Measurements from ENCODE around the gene MAGI1.

MAGI1 gene

GRCh38 chr3:65939801-65940246 lies 98.9 kb downstream of the MAGI1 start:
- TF ChIP-seq, protein P1, sequence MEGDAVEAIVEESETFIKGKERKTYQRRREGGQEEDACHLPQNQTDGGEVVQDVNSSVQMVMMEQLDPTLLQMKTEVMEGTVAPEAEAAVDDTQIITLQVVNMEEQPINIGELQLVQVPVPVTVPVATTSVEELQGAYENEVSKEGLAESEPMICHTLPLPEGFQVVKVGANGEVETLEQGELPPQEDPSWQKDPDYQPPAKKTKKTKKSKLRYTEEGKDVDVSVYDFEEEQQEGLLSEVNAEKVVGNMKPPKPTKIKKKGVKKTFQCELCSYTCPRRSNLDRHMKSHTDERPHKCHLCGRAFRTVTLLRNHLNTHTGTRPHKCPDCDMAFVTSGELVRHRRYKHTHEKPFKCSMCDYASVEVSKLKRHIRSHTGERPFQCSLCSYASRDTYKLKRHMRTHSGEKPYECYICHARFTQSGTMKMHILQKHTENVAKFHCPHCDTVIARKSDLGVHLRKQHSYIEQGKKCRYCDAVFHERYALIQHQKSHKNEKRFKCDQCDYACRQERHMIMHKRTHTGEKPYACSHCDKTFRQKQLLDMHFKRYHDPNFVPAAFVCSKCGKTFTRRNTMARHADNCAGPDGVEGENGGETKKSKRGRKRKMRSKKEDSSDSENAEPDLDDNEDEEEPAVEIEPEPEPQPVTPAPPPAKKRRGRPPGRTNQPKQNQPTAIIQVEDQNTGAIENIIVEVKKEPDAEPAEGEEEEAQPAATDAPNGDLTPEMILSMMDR (IDR thresholded peaks at IDR 0.05; ENCODE audit: control extremely low read depth, extremely low read depth, low read depth, missing control alignments): no peak
- ChIA-PET POLR2A (no interaction called here), CTCF (interaction anchor here (0.7 kb wide), 1 partner anchor 16 kb away, joined by 3 read pairs; no protein-coding TSS in a partner anchor)
- DNase-seq (ENCODE audit: extremely low spot score): no peak

GRCh38 chr3:65939184-65939583 lies 99.5 kb downstream of the MAGI1 start:
- DNase-seq (ENCODE audit: extremely low spot score): no peak
- ChIA-PET POLR2A (no interaction called here), CTCF (no interaction called here)
- TF ChIP-seq, protein P1 (IDR thresholded peaks at IDR 0.05; ENCODE audit: control extremely low read depth, extremely low read depth, low read depth, missing control alignments): no peak

DNA sequence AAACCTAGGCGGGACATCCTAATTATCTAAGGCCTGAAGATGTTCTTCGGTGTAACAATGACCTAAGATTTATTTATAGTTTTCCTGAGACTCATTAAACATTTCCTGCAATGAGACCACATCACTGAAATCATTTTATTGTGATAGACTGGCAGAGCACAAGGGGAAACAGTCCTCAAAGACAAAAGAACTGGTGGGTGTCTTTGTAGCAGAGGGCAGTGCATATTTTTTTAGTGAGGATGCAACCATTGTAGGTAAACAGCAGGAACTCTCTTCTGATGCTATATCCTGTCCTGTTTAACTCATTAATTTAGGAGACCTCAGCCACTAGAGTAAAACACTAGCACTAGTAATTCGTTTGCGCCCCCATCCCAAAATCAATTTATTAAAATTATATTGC lies 100.0 kb downstream of the MAGI1 start:
- no peak for DNase-seq (ENCODE audit: extremely low spot score)
- ChIA-PET CTCF (no interaction called here), POLR2A (no interaction called here)
- TF ChIP-seq, protein P1 (IDR thresholded peaks at IDR 0.05; ENCODE audit: control extremely low read depth, extremely low read depth, low read depth, missing control alignments): no peak

GRCh38 chr3:65938147-65938546 lies 100.6 kb downstream of the MAGI1 start:
- CTCF ChIA-PET: no interaction called here
- no peak for DNase-seq (ENCODE audit: extremely low spot score)
- POLR2A ChIA-PET: no interaction called here
- TF ChIP-seq, protein P1 (IDR thresholded peaks at IDR 0.05; ENCODE audit: control extremely low read depth, extremely low read depth, low read depth, missing control alignments): no peak

DNA sequence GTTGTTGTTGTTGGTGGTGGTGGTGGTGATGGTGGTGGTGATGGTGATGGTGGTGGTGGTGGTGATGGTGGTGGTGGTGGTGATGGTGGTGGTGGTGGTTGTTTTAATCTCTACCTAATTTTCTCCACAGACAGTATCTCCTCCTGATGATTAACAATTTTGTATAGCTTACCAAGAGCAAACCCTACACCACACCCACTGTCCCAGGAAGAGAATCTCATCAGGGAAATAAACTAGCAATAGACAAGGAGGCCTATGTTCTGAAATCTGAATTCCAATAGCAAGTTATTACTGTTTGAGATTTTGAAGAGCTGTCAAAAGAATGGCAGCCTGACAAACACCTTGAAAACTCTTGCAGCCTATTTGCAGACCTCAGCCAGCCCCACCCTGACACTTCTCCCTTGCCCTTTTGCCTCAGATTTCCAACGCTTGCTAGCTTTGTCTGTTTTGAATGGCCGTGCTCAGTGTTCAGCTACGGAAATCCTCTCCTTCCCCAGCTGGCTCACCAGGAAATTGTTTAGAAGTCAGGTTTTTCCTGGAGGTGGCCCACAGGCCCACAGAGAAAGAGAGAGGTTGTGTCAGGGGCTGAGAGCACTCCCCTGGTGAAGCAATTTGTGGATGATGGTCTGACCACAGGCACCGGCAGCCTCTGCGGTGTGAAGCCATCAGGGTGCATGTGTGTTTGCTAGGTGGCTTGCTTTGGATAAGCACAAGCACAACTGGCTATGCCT lies 101.6 kb downstream of the MAGI1 start:
- no peak for DNase-seq (ENCODE audit: extremely low spot score)
- ChIA-PET CTCF (interaction anchor here (1.8 to 3.2 kb wide), 2 partner anchors 9 to 18 kb away, joined by 4 to 12 read pairs; no protein-coding TSS in a partner anchor), POLR2A (no interaction called here)
- TF ChIP-seq, protein P1 (IDR thresholded peaks at IDR 0.05; ENCODE audit: control extremely low read depth, extremely low read depth, low read depth, missing control alignments): no peak

DNA sequence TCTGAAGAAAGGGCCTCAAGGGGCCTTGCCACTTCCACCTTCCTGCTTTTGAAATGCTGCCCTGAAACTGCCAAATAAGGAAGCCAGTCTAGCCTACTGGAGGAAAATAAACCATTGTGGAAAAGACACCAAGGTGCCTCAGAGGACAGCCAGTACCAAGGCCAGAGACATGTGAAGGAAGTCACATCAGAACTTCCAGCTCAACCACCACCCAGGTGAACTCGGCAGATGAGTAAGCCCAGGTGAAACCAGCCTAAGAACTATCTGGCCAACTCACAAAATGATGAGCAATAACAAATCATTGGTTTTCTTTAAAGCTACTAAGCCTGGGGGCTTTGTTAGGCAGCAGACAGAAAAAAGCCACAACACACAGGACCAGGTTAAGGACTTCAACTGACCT lies 103.0 kb downstream of the MAGI1 start:
- DNase-seq (ENCODE audit: extremely low spot score): no peak
- ChIA-PET CTCF (interaction anchor here (0.7 to 3.2 kb wide), 5 partner anchors 9 to 58 kb away, joined by 3 to 12 read pairs (median 4); no protein-coding TSS in a partner anchor), POLR2A (no interaction called here)
- TF ChIP-seq, protein P1 (IDR thresholded peaks at IDR 0.05; ENCODE audit: control extremely low read depth, extremely low read depth, low read depth, missing control alignments): no peak

Measured in GM10248 (cell line).